Stimulated activated CD4-positive, alpha-beta T cell treated with anti-CD3 and anti-CD28 coated beads, Interleukin-2, amount 100 ng/mL, for 48 hours (primary cell): ENCODE measurements around the gene LTBP4.

Experiments
- DNase-seq, 2 donors: peaks; one replicate each; pipeline ENCODE4 v3.0.0-alpha.2; 2020

LTBP4 gene

DNA sequence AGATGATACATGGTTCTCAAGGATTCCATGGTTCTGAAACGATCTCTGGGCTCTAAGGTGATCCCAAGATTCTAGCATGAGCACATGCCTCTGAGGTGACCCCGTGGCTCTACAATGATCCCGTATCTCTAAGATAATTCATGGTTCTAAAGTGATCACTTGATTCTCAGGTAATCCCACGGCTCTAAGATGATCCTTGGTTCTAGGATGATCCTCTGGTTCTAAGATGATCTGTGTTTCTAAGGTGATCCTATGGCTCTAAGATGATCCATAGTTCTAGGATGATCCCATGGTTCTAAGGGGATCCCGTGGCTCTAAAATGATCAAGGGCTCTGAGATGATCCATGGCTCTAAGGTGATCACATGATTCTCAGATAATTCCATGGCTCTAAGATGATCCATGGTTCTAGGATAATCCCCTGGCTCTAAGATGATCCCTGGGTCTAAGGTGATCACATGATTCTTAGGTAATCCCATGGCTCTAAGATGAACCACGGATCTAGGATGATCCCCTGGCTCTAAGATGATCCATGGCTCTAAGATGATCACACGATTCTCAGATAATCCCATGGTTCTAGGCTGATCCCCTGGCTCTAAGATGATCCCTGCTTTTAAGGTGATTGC is 67.9 kb downstream of the LTBP4 start:
- DNase-seq: no peak

- DNase-seq: no peak
These were observed 70.2 kb downstream of the LTBP4 start for GRCh38 chr19:40671404-40671803.

DNA sequence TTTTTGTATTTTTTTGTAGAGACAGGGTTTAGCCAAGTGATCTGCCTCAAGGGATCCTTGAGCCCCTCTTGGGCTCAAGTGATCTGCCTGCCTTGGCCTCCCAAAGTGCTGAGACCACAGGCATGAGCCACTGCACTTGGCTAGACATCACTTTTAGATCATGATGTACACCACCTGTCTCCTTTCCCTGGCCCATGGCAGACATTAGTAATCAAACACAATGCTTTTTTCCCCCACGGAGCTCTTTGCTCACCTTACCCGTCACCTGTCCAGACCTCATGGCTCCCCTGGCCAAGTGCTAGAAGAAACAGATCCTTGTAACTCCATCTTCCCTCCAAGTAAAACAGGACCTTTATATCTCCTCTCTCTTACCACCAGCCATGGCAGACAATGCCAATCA is 70.9 kb downstream of the LTBP4 start:
- DNase-seq: no peak

DNA sequence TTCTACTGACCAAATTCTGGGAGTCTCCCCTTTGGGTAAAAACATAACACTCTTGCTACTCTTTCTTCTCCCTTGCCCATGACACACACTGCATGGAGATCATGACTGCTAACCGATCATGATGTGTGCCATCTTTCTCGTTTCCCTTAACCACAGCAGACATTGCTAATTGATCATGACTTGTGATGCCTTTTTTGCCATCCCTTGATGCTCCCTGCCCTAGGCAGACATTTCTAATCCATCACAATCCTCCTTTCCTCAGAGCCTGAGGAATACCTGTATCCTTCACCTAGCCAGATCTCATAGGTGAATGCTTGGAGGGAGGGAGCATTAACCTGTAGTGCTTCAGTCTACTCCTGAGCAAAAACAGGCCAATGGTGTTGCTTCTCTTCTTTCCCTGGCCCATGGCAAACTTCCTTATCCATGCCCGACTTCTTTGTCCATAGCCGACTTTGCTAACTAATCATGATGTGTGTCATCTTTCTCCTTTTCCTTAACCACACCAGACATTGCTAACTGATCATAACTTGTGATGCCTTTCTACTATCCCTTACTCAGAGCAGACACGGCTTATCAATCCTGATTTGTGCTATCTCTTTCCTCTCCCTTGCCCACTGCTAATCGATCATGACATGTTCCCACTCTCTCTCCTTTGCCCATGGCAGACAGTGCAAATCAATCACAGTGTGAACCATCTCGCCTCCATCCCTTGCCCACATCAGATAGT is 71.6 kb downstream of the LTBP4 start:
- no peak for DNase-seq

DNA sequence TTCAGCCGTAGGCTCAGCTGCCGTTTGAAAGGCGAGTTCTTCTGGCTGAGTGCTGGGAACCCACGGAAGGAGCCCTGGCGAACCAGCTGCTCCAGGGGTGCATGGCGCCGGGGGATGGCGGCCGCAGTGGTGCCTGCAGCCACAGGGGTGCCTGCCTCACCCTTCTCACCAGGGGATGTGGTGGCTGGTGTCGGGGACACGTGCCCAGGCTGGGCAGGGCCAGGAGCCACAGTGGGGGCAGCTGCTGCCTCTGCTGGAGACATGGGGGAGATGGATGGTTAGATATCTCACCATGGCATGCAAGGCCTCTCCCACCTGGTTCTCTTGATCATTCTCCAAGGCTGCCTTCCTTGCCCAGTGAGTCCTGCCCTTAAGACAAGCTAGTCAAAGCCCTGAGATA is 72.2 kb downstream of the LTBP4 start:
- DNase-seq: no peak

- no peak for DNase-seq
These were observed 73.1 kb downstream of the LTBP4 start for GRCh38 chr19:40674291-40674690.

- DNase-seq: no peak
These were observed 76.0 kb downstream of the LTBP4 start for GRCh38 chr19:40677156-40677555.
